Measurements from ENCODE around the gene PTPRA. TPM values are rescaled to one million over a fixed set of nuclear protein-coding genes. Genes with fewer than 3 reads are reported as not detected.

PTPRA gene
- total RNA-seq, 4 donors from 2014 or later, result 55.0 to 78.0 (median 68.2) TPM

GRCh38 chr20:2967841-2968240 lies 94.6 kb downstream of the PTPRA start:
- no peak for ATAC-seq (ENCODE audit: low FRiP score)
- no peak for DNase-seq (ENCODE audit: low spot score)
- TF ChIP-seq CTCF (IDR thresholded peaks at IDR 0.05), result no peak

GRCh38 chr20:2972126-2972525 lies 98.8 kb downstream of the PTPRA start:
- ATAC-seq (ENCODE audit: low FRiP score) (no peak), DNase-seq (ENCODE audit: low spot score) (no peak)
- no peak for TF ChIP-seq CTCF (IDR thresholded peaks at IDR 0.05)

GRCh38 chr20:2973574-2973973 lies 100.3 kb downstream of the PTPRA start:
- ATAC-seq (ENCODE audit: low FRiP score), result no peak
- no peak for DNase-seq (ENCODE audit: low spot score)
- TF ChIP-seq CTCF (IDR thresholded peaks at IDR 0.05), result no peak

GRCh38 chr20:2978519-2978918 lies 105.2 kb downstream of the PTPRA start:
- DNase-seq (ENCODE audit: low spot score), result no peak
- TF ChIP-seq CTCF (IDR thresholded peaks at IDR 0.05), result no peak

GRCh38 chr20:2981646-2982045 lies 108.4 kb downstream of the PTPRA start:
- ATAC-seq (ENCODE audit: low FRiP score) (no peak), DNase-seq (ENCODE audit: low spot score) (no peak)
- no peak for TF ChIP-seq CTCF (IDR thresholded peaks at IDR 0.05)

More at GRCh38 chr20:2978519-2978918, 105.2 kb downstream of the PTPRA start:
- no peak for ATAC-seq (ENCODE audit: low FRiP score)

GRCh38 chr20:2983508-2983907 lies 110.2 kb downstream of the PTPRA start:
- no peak for TF ChIP-seq CTCF (IDR thresholded peaks at IDR 0.05)
- no peak for ATAC-seq (ENCODE audit: low FRiP score)
- DNase-seq (ENCODE audit: low spot score), result no peak

GRCh38 chr20:2984028-2984501 lies 110.8 kb downstream of the PTPRA start:
- TF ChIP-seq CTCF (IDR thresholded peaks at IDR 0.05), result no peak
- DNase-seq (ENCODE audit: low spot score) (no peak), ATAC-seq (ENCODE audit: low FRiP score) (no peak)
